ENCODE data around the gene EXTL2. TPM values are rescaled to one million over a fixed set of nuclear protein-coding genes. Genes with fewer than 3 reads are reported as not detected.
"Not testable (repeated sequence)": the region's sequence is repeated elsewhere in the genome, so short reads cannot be mapped to it uniquely, and the experiment has no call there.

The EXTL2 gene
- polyA plus RNA-seq, 2 of the 4 experiments (the other 2 are of a cell fraction) = 9.4 to 22.4 TPM

DNA sequence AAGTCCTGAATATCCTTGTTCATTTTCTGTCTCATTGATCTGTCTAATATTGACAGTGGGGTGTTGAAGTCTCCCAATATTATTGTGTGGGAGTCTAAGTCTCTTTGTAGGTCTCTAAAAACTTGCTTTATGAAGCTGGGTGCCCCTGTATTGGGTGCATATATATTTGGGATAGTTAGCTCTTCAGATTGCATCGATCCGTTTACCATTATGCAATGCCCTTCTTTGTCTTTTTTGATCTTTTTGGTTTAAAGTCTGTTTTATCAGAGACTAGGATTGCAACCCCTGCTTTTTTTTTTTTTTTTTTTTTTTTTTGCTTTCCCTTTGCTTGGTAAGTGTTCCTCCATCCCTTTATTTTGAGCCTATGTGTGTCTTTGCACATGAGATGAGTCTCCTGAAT is 51.5 kb downstream of the EXTL2 start:
- H3K27ac ChIP-seq; POLR2A ChIA-PET; H3K9me3 ChIP-seq; DNase-seq (ENCODE audit: low read depth in 1 of 2, low spot score in 1 of 2); H3K4me2 ChIP-seq; H3K4me1 ChIP-seq; FAIRE-seq; ATAC-seq; H3K4me3 ChIP-seq; CTCF ChIA-PET: not testable (repeated sequence)
- 76% methylated on average over 2 of the region's 2 CpGs for WGBS (ENCODE audit: missing lambda C conversion rate)

GRCh38 chr1:100835866-100836842 is 58.5 kb downstream of the EXTL2 start:
- ATAC-seq (no peak), DNase-seq (ENCODE audit: low read depth in 1 of 2, low spot score in 1 of 2) (no peak), FAIRE-seq (no peak)
- TF ChIP-seq ZSCAN20 (CRISPR knock-in tag; IDR thresholded peaks at IDR 0.05) = no peak
- no peak for TF ChIP-seq CEBPB (IDR thresholded peaks at IDR 0.05)
- no peak for TF ChIP-seq MYC (IDR thresholded peaks at IDR 0.05; ENCODE audit: borderline replicate concordance, low read length)
- no peak for TF ChIP-seq BHLHE40 (IDR thresholded peaks at IDR 0.05; ENCODE audit: low read depth, low read length)
- no peak for TF ChIP-seq MAFK (IDR thresholded peaks at IDR 0.05; ENCODE audit: partially characterized antibody)
- TF ChIP-seq HES2 (IDR thresholded peaks at IDR 0.05) = no peak
- TF ChIP-seq NFE2L2 (conservative IDR thresholded peaks at IDR 0.05; ENCODE audit: low read length) = no peak
- no peaks in the 10 kb centered on the region; the same call in 2 of the 3 replicates for H3K9me3 ChIP-seq
- POLR2A ChIA-PET = no interaction called here
- H3K4me1 ChIP-seq = no peaks in the 10 kb centered on the region
- CTCF ChIA-PET = interaction anchor here (0.8 kb wide), 2 partner anchors 10 to 24 kb away, joined by 3 read pairs; no protein-coding TSS in a partner anchor
- no peak overlapping the region for H3K4me2 ChIP-seq
- no peak overlapping the region for H3K4me3 ChIP-seq
- 65% methylated on average over 9 of the region's 9 CpGs for WGBS (ENCODE audit: missing lambda C conversion rate)
- H3K27ac ChIP-seq = no peak overlapping the region

GRCh38 chr1:100834777-100835660 is 59.6 kb downstream of the EXTL2 start:
- FAIRE-seq = no peak
- peak in 1 of 2 experiments; percentile 71; a peak in 3 of 6 replicates for ATAC-seq
- CTCF ChIA-PET = interaction anchor here (1.4 kb wide), 1 partner anchor 33 kb away, joined by 3 read pairs; no protein-coding TSS in a partner anchor

DNA sequence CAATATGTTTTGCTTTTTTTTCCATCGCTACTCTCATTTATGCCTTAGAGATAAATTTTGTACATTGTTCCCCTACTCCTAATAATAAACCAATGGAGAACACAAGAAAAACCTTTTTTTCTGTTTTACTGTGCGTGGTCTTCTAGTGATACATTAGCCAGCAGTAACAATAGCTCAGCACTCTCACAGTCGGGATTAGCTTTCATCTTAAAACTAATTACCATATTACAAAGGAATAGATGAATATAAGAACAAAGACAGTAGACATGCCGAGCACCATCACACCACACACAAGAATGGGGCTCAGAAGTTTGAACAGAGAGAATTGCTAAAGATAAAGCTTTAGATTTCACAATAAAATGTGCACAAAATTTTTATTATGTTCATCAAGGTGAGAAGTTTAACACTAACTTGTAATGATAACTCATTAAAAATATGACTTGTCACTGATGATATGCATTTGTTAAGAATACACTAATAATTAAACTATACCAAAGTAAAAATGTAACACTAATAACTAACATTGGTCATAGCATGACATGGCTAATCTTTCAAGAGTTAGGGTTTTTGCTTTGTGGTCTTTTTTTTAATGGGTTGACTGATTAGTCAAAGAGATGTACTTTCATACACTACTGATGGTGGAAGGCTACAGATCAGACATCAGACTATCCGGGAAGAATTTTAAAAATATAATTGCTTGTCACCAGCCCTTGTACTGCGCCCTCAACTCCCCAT is 61.8 kb downstream of the EXTL2 start:
- 51% methylated on average over 6 of the region's 6 CpGs for WGBS (ENCODE audit: missing lambda C conversion rate)
- CTCF ChIA-PET = no interaction called here
- DNase-seq (ENCODE audit: low read depth in 1 of 2, low spot score in 1 of 2) = no peak
- H3K27ac ChIP-seq = no peak overlapping the region
- no peak overlapping the region for H3K4me2 ChIP-seq
- H3K4me1 ChIP-seq = no peaks in the 10 kb centered on the region
- no peaks in the 10 kb centered on the region for H3K9me3 ChIP-seq
- FAIRE-seq = no peak
- ATAC-seq = no peak
- no peak overlapping the region for H3K4me3 ChIP-seq
- POLR2A ChIA-PET = interaction anchor here (0.5 kb wide), 1 partner anchor 337 kb away, joined by 3 read pairs; no protein-coding TSS in a partner anchor
- TF ChIP-seq, protein P1, sequence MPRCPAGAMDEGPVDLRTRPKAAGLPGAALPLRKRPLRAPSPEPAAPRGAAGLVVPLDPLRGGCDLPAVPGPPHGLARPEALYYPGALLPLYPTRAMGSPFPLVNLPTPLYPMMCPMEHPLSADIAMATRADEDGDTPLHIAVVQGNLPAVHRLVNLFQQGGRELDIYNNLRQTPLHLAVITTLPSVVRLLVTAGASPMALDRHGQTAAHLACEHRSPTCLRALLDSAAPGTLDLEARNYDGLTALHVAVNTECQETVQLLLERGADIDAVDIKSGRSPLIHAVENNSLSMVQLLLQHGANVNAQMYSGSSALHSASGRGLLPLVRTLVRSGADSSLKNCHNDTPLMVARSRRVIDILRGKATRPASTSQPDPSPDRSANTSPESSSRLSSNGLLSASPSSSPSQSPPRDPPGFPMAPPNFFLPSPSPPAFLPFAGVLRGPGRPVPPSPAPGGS (IDR thresholded peaks at IDR 0.05) = no peak
- TF ChIP-seq JUNB (IDR thresholded peaks at IDR 0.05) = no peak
- no peak for TF ChIP-seq HEYL (CRISPR knock-in tag; IDR thresholded peaks at IDR 0.05)
- no peak for TF ChIP-seq BHLHE40 (IDR thresholded peaks at IDR 0.05; ENCODE audit: low read depth, low read length)
- TF ChIP-seq RFX5 (IDR thresholded peaks at IDR 0.05) = no peak
- no peak for TF ChIP-seq CBX2 (IDR thresholded peaks at IDR 0.05; ENCODE audit: borderline replicate concordance, low read depth)
- TF ChIP-seq MYC (IDR thresholded peaks at IDR 0.05; ENCODE audit: borderline replicate concordance, low read length) = no peak
- TF ChIP-seq CHD2 (IDR thresholded peaks at IDR 0.05; ENCODE audit: low read length, partially characterized antibody) = no peak
- TF ChIP-seq ELK1 (IDR thresholded peaks at IDR 0.05; ENCODE audit: low read depth, low read length) = no peak
- no peak for TF ChIP-seq ESRRA (IDR thresholded peaks at IDR 0.05; ENCODE audit: borderline replicate concordance, low read length)

More at GRCh38 chr1:100834777-100835660, 59.6 kb downstream of the EXTL2 start:
- Histone ChIP-seq H3K4me3 (no peak overlapping the region), H3K9me3 (no peaks in the 10 kb centered on the region), H3K4me2 (no peak overlapping the region), H3K27ac (no peak overlapping the region), H3K4me1 (no peaks in the 10 kb centered on the region)
- POLR2A ChIA-PET = no interaction called here
- TF ChIP-seq RAD21 (conservative IDR thresholded peaks at IDR 0.05 in 1 of 2, IDR thresholded peaks at IDR 0.05 in 1 of 2) (peak in 1 of 2 experiments; percentile 27; a peak in 1 of 5 replicates), POLR2AphosphoS2 (conservative IDR thresholded peaks at IDR 0.05; ENCODE audit: low read length) (no peak)
- TF ChIP-seq, protein P2, sequence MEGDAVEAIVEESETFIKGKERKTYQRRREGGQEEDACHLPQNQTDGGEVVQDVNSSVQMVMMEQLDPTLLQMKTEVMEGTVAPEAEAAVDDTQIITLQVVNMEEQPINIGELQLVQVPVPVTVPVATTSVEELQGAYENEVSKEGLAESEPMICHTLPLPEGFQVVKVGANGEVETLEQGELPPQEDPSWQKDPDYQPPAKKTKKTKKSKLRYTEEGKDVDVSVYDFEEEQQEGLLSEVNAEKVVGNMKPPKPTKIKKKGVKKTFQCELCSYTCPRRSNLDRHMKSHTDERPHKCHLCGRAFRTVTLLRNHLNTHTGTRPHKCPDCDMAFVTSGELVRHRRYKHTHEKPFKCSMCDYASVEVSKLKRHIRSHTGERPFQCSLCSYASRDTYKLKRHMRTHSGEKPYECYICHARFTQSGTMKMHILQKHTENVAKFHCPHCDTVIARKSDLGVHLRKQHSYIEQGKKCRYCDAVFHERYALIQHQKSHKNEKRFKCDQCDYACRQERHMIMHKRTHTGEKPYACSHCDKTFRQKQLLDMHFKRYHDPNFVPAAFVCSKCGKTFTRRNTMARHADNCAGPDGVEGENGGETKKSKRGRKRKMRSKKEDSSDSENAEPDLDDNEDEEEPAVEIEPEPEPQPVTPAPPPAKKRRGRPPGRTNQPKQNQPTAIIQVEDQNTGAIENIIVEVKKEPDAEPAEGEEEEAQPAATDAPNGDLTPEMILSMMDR (IDR thresholded peaks at IDR 0.05) = 0 out of 3 replicates have a peak, but pooled peaks have one; percentile 6
- peak; percentile 2 to 21 for DNase-seq (ENCODE audit: low read depth in 1 of 2, low spot score in 1 of 2)
- WGBS (ENCODE audit: missing lambda C conversion rate) = 73% methylated on average over 6 of the region's 6 CpGs
